Measurements from ENCODE around the gene XPO6. TPM values are rescaled to one million over a fixed set of nuclear protein-coding genes. Genes with fewer than 3 reads are reported as not detected.
A peak's percentile ranks its signal among the peaks of the same experiment; 100 is the strongest.

Gene XPO6
- total RNA-seq, 1 donor from 2014 or later = 71.6 TPM

GRCh38 chr16:28130099-28131088 is 81.4 kb downstream of the XPO6 start:
- peak; percentile 53 for DNase-seq (ENCODE audit: low spot score)
- no peak overlapping the region for H3K27ac ChIP-seq
- H3K4me3 ChIP-seq = no peak overlapping the region
- no peaks in the 10 kb centered on the region for H3K27me3 ChIP-seq
- H3K4me1 ChIP-seq = no peaks in the 10 kb centered on the region
- Mint-ChIP-seq H3K27ac (no peak overlapping the region), H3K4me3 (no peak overlapping the region), H3K27me3 (ENCODE audit: insufficient read depth, low read depth) (no peaks in the 10 kb centered on the region), H3K4me1 (peaks cover 7% of the 10 kb centered on the region), H3K36me3 (peaks cover 34% of the 10 kb centered on the region), H3K9me3 (no peaks in the 10 kb centered on the region)
- TF ChIP-seq EZH2 (IDR thresholded peaks at IDR 0.05) = no peak
- no peak for TF ChIP-seq CTCF (IDR thresholded peaks at IDR 0.05)
- TF ChIP-seq EZH2phosphoT487 (IDR thresholded peaks at IDR 0.05) = no peak
- H3K9me3 ChIP-seq (ENCODE audit: low read depth) = no peaks in the 10 kb centered on the region
- no peaks in the 10 kb centered on the region for H4K20me1 ChIP-seq (ENCODE audit: low read depth)
- no peaks in the 10 kb centered on the region for H3F3A ChIP-seq (ENCODE audit: low read depth)
- no peak overlapping the region for H3K4me2 ChIP-seq
- H3K36me3 ChIP-seq = no peaks in the 10 kb centered on the region
- no peak overlapping the region for H2AFZ ChIP-seq (replicated peaks)
- H3K79me2 ChIP-seq (ENCODE audit: low read depth) = no peaks in the 10 kb centered on the region
- H3K9ac ChIP-seq = no peak overlapping the region

- no peak overlapping the region for H3K4me3 Mint-ChIP-seq
- no peak for DNase-seq (ENCODE audit: low spot score)
- H3K4me1 Mint-ChIP-seq = peaks cover 7% of the 10 kb centered on the region
- Histone ChIP-seq H3K4me1 (no peaks in the 10 kb centered on the region), H3K4me3 (no peak overlapping the region), H3F3A (ENCODE audit: low read depth) (no peaks in the 10 kb centered on the region), H4K20me1 (ENCODE audit: low read depth) (no peaks in the 10 kb centered on the region), H3K27me3 (no peaks in the 10 kb centered on the region), H3K36me3 (peaks cover under 1% of the 10 kb centered on the region), H2AFZ (replicated peaks) (no peak overlapping the region), H3K4me2 (no peak overlapping the region), H3K79me2 (ENCODE audit: low read depth) (no peaks in the 10 kb centered on the region), H3K27ac (no peak overlapping the region), H3K9ac (no peak overlapping the region), H3K9me3 (ENCODE audit: low read depth) (no peaks in the 10 kb centered on the region)
- H3K9me3 Mint-ChIP-seq = no peaks in the 10 kb centered on the region
- H3K27me3 Mint-ChIP-seq (ENCODE audit: insufficient read depth, low read depth) = no peaks in the 10 kb centered on the region
- H3K36me3 Mint-ChIP-seq = peaks cover 25% of the 10 kb centered on the region
- peak overlapping the region; percentile 4 for H3K27ac Mint-ChIP-seq
- TF ChIP-seq CTCF (IDR thresholded peaks at IDR 0.05) (no peak), EZH2 (IDR thresholded peaks at IDR 0.05) (no peak), EZH2phosphoT487 (IDR thresholded peaks at IDR 0.05) (no peak)
These were observed 84.8 kb downstream of the XPO6 start for GRCh38 chr16:28126684-28127620.

GRCh38 chr16:28125592-28125991 is 86.2 kb downstream of the XPO6 start:
- H2AFZ ChIP-seq (replicated peaks) = no peak overlapping the region
- no peak overlapping the region for H3K4me3 ChIP-seq
- no peaks in the 10 kb centered on the region for H3K4me1 ChIP-seq
- Mint-ChIP-seq H3K4me1 (peaks cover 4% of the 10 kb centered on the region), H3K4me3 (no peak overlapping the region), H3K27me3 (ENCODE audit: insufficient read depth, low read depth) (no peaks in the 10 kb centered on the region), H3K9me3 (no peaks in the 10 kb centered on the region), H3K27ac (no peak overlapping the region), H3K36me3 (peaks cover 24% of the 10 kb centered on the region)
- H3K36me3 ChIP-seq = peaks cover 5% of the 10 kb centered on the region
- DNase-seq (ENCODE audit: low spot score) = no peak
- H3K27ac ChIP-seq = no peak overlapping the region
- H3K9me3 ChIP-seq (ENCODE audit: low read depth) = no peaks in the 10 kb centered on the region
- no peaks in the 10 kb centered on the region for H3F3A ChIP-seq (ENCODE audit: low read depth)
- no peak overlapping the region for H3K9ac ChIP-seq
- no peak overlapping the region for H3K4me2 ChIP-seq
- no peaks in the 10 kb centered on the region for H4K20me1 ChIP-seq (ENCODE audit: low read depth)
- no peaks in the 10 kb centered on the region for H3K79me2 ChIP-seq (ENCODE audit: low read depth)
- TF ChIP-seq EZH2phosphoT487 (IDR thresholded peaks at IDR 0.05) (no peak), EZH2 (IDR thresholded peaks at IDR 0.05) (no peak), CTCF (IDR thresholded peaks at IDR 0.05) (no peak)
- H3K27me3 ChIP-seq = no peaks in the 10 kb centered on the region
